CD14-positive monocyte (primary cell): ENCODE measurements around the gene ARID1B. TPM values are rescaled to one million over a fixed set of nuclear protein-coding genes. Genes with fewer than 3 reads are reported as not detected.

Experiments
- DNase-seq, 3 donors: peaks; one replicate each; pipeline ENCODE4 v3.0.0-alpha.2; 2011 to 2022
- H2AFZ ChIP-seq: 2 replicates; pipeline ENCODE4 v1.6.0; 2012; ENCODE audit warnings: mild to moderate bottlenecking, low read depth, low read length, inconsistent platforms; ENCODE audit not compliant: insufficient read depth, poor library complexity, severe bottlenecking
- H3K27ac ChIP-seq, 2 donors: 1 replicate in 1 of 2; 2 replicates in 1 of 2; pipeline ENCODE4 v1.5.1; 2012 to 2013; ENCODE audit warnings: low read length in 2 of 2, control low read depth in 1 of 2, inconsistent platforms in 1 of 2, low read depth in 1 of 2, mild to moderate bottlenecking in 1 of 2
- H3K27me3 ChIP-seq, 2 donors: one replicate each; pipeline versions ENCODE4 v1.6.0 to v1.6.1; 2011 to 2013; ENCODE audit warnings: low read length in 2 of 2; ENCODE audit not compliant: control insufficient read depth in 2 of 2, insufficient read depth in 2 of 2
- H3K36me3 ChIP-seq, 2 donors: replicated peaks in 1 of 2; 1 replicate in 1 of 2; 2 replicates in 1 of 2; pipeline versions ENCODE4 v1.5.1 to v1.6.1; 2012 to 2013; ENCODE audit warnings: low read length in 2 of 2, control low read depth in 1 of 2, inconsistent platforms in 1 of 2, mild to moderate bottlenecking in 1 of 2; ENCODE audit not compliant: insufficient read depth in 2 of 2, control insufficient read depth in 1 of 2
- H3K4me1 ChIP-seq, 2 donors: 1 replicate in 1 of 2; 2 replicates in 1 of 2; pipeline versions ENCODE4 v1.5.1 to v1.6.1; 2012 to 2013; ENCODE audit warnings: low read length in 2 of 2, control low read depth in 1 of 2, inconsistent platforms in 1 of 2, mild to moderate bottlenecking in 1 of 2, moderate library complexity in 1 of 2; ENCODE audit not compliant: insufficient read depth in 2 of 2, control insufficient read depth in 1 of 2
- H3K4me2 ChIP-seq: replicated peaks from 2 replicates; pipeline ENCODE3; 2012; ENCODE audit warnings: low read length, moderate library complexity, mild to moderate bottlenecking; ENCODE audit not compliant: poor library complexity, severe bottlenecking; ENCODE audit errors: extremely low read depth
- H3K4me3 ChIP-seq, 3 experiments: fragments of 200-600 bp in 1 of 3; sonication (generic) in 1 of 3; replicated peaks in 1 of 3; 1 replicate in 2 of 3; 2 replicates in 1 of 3; pipeline ENCODE4 v1.5.1; 2011 to 2013; ENCODE audit warnings: low read length in 3 of 3, mild to moderate bottlenecking in 3 of 3, control low read depth in 2 of 3, low read depth in 2 of 3, inconsistent platforms in 1 of 3, moderate library complexity in 1 of 3
- H3K79me2 ChIP-seq: 2 replicates; pipeline ENCODE4 v1.6.0; 2012; ENCODE audit warnings: mild to moderate bottlenecking, control low read depth, inconsistent platforms, low read length, moderate library complexity; ENCODE audit not compliant: insufficient read depth
- H3K9ac ChIP-seq: 2 replicates; pipeline ENCODE4 v1.6.0; 2017; ENCODE audit warnings: low read length, mild to moderate bottlenecking; ENCODE audit not compliant: insufficient read depth, poor library complexity, severe bottlenecking
- H3K9me3 ChIP-seq, 2 donors: replicated peaks in 1 of 2; 1 replicate in 1 of 2; 2 replicates in 1 of 2; pipeline versions ENCODE4 v1.5.1 to v1.6.1; 2012 to 2013; ENCODE audit warnings: low read length in 2 of 2, control low read depth in 1 of 2; ENCODE audit not compliant: control insufficient read depth in 1 of 2, insufficient read depth in 1 of 2
- H4K20me1 ChIP-seq: 2 replicates; pipeline ENCODE4 v1.6.0; 2012; ENCODE audit warnings: mild to moderate bottlenecking, low read length, control low read depth, moderate library complexity; ENCODE audit not compliant: insufficient read depth
- H3K27ac Mint-ChIP-seq, 7 donors: one replicate each; pipeline ENCODE4 v1.8.0; 2020; ENCODE audit warnings: mild to moderate bottlenecking in 7 of 7, mixed read lengths in 7 of 7, moderate library complexity in 6 of 7, inconsistent platforms in 2 of 7
- H3K27me3 Mint-ChIP-seq, 3 donors: one replicate each; pipeline ENCODE4 v1.8.0; 2021 to 2022; ENCODE audit warnings: low read depth in 3 of 3, mild to moderate bottlenecking in 3 of 3, mixed read lengths in 3 of 3, moderate library complexity in 3 of 3, inconsistent platforms in 1 of 3
- H3K36me3 Mint-ChIP-seq, 2 donors: one replicate each; pipeline ENCODE4 v1.8.0; 2020; ENCODE audit warnings: mixed read lengths in 2 of 2, inconsistent platforms in 1 of 2, mild to moderate bottlenecking in 1 of 2
- H3K4me1 Mint-ChIP-seq: one replicate; pipeline ENCODE4 v1.8.0; 2020; ENCODE audit warnings: mild to moderate bottlenecking, mixed read lengths
- H3K4me3 Mint-ChIP-seq, 2 donors: one replicate each; pipeline ENCODE4 v1.8.0; 2020; ENCODE audit warnings: mild to moderate bottlenecking in 2 of 2, mixed read lengths in 2 of 2, moderate library complexity in 1 of 2
- H3K9me3 Mint-ChIP-seq, 7 donors: one replicate each; pipeline ENCODE4 v1.8.0; 2020 to 2022; ENCODE audit warnings: mixed read lengths in 7 of 7, mild to moderate bottlenecking in 6 of 7, moderate library complexity in 6 of 7, inconsistent platforms in 2 of 7
- CTCF ChIP-seq: fragments of 200-600 bp; IDR thresholded peaks from one replicate; pipeline ENCODE4 v1.8.0; 2022; ENCODE audit warnings: antibody characterized with exemption, mild to moderate bottlenecking
- WGBS: methylation state at CpG from one replicate; pipeline ENCODE4 v1.1.5; 2013; ENCODE audit warnings: missing lambda C conversion rate; ENCODE audit not compliant: insufficient coverage; 5-methylcytosine and 5-hydroxymethylcytosine counted together
- intact Hi-C, 2 donors: fragments of 100-400 bp; cut with micrococcal nuclease; formaldehyde crosslinking; loops; one replicate each; pipeline versions ENCODE4 v1.15.0 to v1.15.1; 2023
- polyA plus RNA-seq, 3 donors: library from polyadenylated mRNA; depleted of rRNA in 1 of 3; unstranded in 2 of 3; stranded (reverse) in 1 of 3; fragments of 300-500 nt in 2 of 3; fragments of >200 nt in 1 of 3; fragmentation: Illumina TruSeq in 2 of 3; gene quantifications; 1 replicate in 2 of 3; 2 replicates in 1 of 3; pipeline ENCODE4 v1.2.3, GENCODE V29; 2012 to 2021

The ARID1B gene
- polyA plus RNA-seq, 3 donors = 3.2 to 22.1 (median 3.8) TPM

GRCh38 chr6:157126183-157127098, 349.3 kb downstream of the ARID1B start:
- Histone ChIP-seq H3K79me2 (no peaks in the 10 kb centered on the region), H3K4me1 (peaks cover 17 to 18% of the 10 kb centered on the region in 2 donors), H3K4me3 (no peak overlapping the region), H3K27ac (no peak overlapping the region), H4K20me1 (no peaks in the 10 kb centered on the region), H3K9ac (no peak overlapping the region), H3K36me3 (peaks cover 0 to 23% of the 10 kb centered on the region in 2 donors), H3K4me2 (no peak overlapping the region), H2AFZ (no peak overlapping the region), H3K27me3 (no peaks in the 10 kb centered on the region), H3K9me3 (no peaks in the 10 kb centered on the region)
- DNase-seq = no peak
- H3K36me3 Mint-ChIP-seq = peaks cover 13 to 16% of the 10 kb centered on the region in 2 donors
- 100% methylated on average over 2 of the region's 11 CpGs for WGBS
- intact Hi-C loops = no loop called here
- TF ChIP-seq CTCF = no peak
- no peak overlapping the region for H3K27ac Mint-ChIP-seq
- H3K9me3 Mint-ChIP-seq = no peaks in the 10 kb centered on the region
- peaks cover 19% of the 10 kb centered on the region for H3K4me1 Mint-ChIP-seq
- no peak overlapping the region for H3K4me3 Mint-ChIP-seq
- H3K27me3 Mint-ChIP-seq = no peaks in the 10 kb centered on the region

GRCh38 chr6:157128235-157128775, 351.1 kb downstream of the ARID1B start:
- no peak overlapping the region for H3K4me2 ChIP-seq
- H3K4me3 ChIP-seq = no peak overlapping the region
- Mint-ChIP-seq H3K36me3 (peaks cover 24 to 32% of the 10 kb centered on the region in 2 donors), H3K27ac (peak overlapping the region in 5 of 7 donors; percentile 21 to 85 (median 65)), H3K4me1 (peaks cover 19% of the 10 kb centered on the region), H3K4me3 (no peak overlapping the region), H3K9me3 (no peaks in the 10 kb centered on the region), H3K27me3 (no peaks in the 10 kb centered on the region)
- H3K27me3 ChIP-seq = no peaks in the 10 kb centered on the region
- no peaks in the 10 kb centered on the region for H3K9me3 ChIP-seq
- no peak overlapping the region for H3K9ac ChIP-seq
- no peak overlapping the region for H2AFZ ChIP-seq
- H3K4me1 ChIP-seq = peaks cover 17 to 18% of the 10 kb centered on the region in 2 donors
- H3K79me2 ChIP-seq = no peaks in the 10 kb centered on the region
- H3K27ac ChIP-seq = peak overlapping the region in 1 of 2 donors; percentile 30
- 0% methylated on average over 1 of the region's 5 CpGs for WGBS
- intact Hi-C loops = no loop called here
- H4K20me1 ChIP-seq = no peaks in the 10 kb centered on the region
- H3K36me3 ChIP-seq = peaks cover 6 to 42% of the 10 kb centered on the region in 2 donors
- no peak for TF ChIP-seq CTCF
- no peak for DNase-seq
